ENCODE results near the gene AFAP1.

AFAP1 gene

DNA sequence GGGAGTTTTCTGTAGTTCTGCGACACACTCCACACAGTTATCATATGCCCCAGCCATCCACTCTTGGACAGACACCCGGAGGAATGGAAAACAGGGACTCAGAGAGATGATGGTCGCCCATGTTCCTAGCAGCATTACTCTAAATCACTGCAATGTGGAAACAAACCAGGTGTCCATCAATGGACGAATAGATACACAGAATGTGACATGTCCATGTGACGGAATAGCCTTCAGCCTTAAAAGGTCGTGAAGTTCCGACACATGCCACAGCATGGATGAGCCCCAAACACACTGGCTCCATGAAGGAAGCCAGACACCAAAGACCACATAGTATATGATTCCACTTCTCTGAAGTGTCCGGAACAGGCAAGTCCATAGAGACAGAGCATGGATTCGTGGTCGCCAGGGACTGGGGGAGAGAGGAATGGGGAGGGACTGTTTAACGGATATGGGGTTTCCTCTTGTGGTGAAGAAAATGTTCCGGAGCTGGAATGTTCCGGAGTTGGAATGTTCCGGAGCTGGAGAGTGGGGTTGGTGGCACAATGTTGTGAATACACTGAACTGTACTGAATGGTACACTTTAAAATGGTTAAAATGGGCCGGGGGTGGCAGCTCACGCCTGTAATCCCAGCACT lies 28.7 kb upstream of the AFAP1 start:
- DNase-seq = no peak

DNA sequence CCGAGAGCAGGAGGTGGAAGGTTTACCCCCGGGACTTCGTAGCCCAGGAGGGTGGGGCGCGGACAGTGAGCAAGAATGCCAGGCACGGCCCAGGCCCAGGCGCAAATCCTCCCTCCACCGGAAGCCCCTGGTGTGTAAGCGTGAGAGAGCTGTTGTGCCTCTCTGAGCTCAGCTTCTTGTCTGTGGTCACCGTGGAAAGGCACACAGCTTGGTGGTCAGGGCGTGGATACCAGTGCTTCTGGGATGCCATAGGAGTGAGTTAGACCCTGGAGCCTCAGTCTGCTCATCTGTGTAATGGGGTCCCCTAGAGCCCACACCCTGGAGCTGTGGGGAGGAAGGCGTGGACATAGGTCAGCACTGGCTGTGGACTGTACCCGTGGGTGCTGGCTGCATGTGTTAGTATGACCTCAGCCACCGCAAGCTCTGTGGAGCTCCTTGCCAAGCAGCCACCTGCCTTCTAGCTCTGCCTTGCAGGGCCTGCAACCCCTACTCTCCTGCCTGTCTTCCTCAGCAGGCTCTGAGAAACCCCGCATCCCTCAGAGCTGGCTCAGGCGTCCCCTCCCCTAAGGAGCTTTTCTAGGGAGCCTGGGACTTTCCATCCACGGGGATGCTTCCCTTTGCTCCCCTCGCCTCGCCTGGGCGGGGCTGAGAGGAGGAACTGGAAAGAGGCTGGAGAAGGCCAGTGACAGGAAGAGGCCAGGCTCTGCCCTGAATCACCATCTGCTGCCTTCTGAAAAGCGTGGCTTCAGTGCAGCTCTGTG lies 28.0 kb upstream of the AFAP1 start:
- no peak for DNase-seq

DNA sequence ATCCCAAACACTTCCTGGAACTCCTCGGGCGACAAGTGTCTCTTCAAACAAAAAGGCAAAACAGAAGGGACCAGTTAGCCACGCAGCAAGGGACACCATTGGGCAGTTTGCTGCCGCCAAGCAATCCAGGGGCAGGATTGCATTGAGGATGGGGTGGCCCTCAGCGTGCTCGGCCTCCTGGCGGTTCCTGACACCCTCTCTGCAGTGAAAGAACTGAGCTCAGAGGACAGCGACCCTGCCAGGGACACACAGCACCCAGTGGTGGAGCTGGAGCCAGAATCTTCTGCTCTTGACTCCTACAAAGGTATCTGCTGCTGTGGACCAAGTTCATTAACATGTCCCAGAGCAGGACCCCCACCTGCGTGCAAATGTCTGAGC lies 27.4 kb upstream of the AFAP1 start:
- no peak for DNase-seq

DNA sequence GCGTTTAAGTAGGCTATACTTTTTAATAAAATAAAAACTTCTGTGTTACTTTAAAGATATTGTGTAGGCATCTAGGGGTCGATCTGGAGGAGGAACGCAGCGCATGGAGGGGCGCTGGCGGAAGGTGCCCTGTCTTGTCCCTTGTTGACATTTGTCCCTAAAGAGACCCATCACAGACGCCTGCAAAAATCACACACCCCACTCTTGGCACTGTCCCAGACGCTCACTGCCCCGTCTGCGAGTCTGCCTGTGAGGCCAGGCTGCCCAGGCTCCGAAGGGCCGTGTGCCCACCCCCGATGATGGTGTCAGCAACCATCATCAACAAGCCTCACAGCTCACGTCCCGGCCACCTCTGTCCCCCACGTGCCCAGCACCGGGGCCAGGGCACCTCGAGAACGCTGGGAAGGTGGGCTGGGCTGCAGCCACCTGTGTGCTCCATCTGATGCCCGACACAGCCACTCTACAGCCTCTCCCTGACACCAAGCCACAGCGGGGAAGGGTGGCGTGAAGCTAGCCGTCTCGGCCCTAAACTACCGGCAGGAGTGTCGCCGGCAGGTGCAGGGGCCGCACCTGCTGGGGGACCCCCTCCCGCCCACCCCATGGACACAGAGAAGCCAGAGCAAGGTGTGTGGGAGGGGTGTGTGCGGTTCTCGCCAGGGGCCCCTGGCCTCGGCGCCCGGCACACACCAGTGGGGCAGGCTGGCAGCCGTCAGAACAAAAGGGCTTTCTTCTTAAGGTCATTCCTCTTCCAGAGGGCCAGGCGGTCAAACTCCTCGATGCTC lies 26.8 kb upstream of the AFAP1 start:
- DNase-seq = no peak

DNA sequence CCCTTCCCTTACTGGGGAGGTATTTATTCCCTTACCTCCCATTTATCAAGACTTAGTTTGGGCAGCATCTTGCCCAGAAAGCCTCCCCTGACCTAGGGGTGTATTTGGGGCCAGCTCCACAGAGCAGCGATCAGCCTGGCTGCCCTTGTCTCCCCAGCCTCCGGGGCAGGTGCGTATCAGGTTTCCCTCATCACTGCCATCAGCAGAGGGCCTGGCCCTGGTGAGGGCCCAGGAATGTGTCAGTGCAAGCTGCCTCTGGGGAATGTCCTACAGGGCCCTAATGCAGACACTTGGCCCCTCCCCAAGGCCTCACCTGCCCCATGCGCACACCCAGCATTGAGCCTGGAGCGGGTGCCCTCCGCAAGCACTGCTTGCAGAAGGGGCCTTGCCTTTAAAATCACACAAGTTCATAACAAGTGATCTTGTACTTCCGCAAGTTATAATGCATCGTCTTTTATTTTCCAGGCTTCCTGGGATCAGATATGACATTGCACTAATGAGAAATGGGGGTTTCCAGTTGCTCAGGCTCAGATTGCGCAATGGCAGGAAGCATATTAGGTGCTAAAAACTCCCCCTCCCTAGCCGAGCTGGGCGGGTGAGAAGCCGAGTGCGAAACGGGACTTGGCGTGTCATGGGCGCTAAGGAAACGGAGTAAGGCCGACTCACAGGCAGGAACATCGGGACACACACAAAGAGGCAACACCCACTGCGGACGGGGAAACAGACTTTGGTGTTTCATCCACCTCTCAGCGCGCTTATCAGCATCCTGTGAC lies 25.4 kb upstream of the AFAP1 start:
- DNase-seq = no peak

DNA sequence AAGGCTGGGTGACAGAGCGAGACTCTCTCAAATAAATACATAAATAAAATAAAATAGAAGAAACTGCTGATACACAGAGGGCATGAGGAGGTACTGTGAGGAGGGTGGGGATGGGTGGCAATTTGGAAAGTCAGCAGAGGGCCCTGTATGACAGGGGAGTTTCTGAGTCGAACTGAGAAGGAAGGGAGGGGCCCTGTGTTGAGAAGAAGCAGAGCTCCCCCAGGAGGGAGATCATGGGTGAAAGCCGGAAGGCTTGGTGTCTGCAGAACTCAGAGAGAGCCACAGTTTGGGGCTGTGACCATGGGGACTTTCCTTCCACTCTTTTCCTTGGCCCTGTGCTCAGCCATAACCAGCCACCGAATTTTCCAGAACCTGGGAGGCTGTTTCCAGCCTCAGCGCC lies 24.8 kb upstream of the AFAP1 start:
- no peak for DNase-seq

DNA sequence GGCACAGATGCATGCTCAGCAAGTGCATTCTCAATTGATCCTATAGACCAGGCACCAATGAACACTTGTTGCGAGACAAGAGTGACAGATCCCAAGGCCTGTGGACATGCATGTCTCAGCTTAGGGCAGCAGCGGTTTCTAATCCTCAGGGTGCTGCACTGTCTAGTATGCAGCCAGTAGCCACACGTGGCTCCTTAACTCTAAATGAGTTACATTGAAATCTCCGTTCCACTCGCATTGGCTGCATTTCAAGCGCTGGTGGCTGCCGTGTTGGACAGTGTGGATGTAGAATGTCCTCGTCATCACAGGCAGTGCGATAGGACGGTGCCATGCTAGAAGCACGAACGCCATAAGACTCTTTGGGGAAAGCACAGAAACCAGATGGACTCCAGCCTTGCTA lies 24.0 kb upstream of the AFAP1 start:
- no peak for DNase-seq

DNA sequence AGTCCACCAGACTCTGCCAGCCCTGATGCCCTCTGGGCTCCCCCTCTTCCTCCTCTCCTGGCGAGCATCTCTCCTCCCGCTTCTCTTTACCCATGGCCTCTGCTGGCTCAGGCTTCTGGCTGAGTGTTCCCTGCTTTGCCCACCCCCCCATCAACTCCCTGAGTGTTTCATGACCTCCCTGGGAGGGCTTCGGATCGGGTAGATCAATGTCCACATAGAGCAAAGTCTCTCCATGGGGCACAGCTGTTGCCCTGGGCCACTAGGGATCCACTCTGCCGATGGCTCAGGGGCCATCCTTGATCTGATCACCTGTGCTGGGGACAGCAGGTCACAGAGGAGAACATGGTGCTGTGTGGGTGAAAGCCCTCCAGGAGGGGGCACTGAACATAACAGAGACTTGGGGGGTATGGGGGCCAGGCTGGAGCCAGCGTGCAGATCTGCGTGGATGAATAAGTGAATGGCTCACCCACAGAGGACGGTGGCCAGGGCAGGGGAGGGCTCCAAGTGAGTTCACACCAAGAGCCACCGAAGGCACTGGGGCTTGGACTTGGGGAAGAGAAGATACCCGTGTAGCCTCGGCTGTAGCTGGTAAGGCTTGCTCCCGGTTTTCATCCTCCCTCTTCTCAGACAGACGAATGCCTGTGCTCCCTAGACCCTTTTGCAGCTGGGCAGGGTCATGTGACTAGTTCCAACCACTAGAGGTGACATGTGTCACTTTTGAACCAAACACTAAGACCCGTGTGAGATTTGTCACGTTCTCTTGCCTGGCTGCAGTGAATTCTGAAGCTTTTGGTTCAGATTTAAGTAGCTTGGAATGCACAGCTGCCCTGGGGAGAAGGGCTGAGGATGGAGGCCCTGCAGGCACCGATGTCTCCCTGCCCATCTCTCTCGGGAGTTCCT lies 23.2 kb upstream of the AFAP1 start:
- no peak for DNase-seq

DNA sequence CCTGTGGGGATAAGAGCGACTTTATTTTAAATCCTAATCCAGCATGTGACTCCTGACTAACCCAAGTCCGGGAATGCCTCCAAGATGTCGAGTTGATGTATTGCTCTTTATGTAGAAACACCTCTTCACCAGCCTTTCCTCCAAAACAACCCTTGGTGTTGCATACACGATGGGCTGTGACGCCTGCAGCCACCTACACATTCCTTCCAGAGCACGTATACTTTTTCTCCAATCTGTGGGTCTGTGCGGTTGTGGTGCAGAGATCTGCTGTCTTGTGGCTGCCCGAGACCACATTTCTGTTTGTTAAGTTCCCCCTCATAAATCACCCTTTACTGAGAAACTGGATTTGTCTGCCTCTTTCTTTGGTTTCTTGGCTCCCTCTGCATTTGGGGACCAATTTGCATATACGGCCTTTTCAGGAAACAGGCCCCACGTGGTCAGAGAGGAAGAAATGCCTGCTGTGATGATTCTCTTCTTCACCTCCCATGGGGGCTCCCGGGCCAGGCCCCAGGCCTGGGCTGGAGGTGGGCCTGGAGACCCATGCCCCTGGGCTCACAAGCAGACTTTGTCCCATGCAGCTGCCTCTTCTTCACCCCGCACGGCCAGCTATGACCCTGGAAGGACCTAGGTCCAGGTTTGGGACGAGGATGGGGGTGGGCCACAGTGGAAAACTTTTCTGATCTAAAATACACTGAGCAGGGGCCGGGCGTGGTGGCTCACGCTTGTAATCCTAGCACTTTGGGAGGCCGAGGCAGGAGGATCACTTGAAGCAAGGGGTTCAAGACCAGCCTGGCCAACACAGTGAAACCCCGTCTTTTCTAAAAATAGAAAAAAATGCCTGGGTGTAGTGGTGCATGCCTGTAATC lies 21.4 kb upstream of the AFAP1 start:
- DNase-seq = no peak

DNA sequence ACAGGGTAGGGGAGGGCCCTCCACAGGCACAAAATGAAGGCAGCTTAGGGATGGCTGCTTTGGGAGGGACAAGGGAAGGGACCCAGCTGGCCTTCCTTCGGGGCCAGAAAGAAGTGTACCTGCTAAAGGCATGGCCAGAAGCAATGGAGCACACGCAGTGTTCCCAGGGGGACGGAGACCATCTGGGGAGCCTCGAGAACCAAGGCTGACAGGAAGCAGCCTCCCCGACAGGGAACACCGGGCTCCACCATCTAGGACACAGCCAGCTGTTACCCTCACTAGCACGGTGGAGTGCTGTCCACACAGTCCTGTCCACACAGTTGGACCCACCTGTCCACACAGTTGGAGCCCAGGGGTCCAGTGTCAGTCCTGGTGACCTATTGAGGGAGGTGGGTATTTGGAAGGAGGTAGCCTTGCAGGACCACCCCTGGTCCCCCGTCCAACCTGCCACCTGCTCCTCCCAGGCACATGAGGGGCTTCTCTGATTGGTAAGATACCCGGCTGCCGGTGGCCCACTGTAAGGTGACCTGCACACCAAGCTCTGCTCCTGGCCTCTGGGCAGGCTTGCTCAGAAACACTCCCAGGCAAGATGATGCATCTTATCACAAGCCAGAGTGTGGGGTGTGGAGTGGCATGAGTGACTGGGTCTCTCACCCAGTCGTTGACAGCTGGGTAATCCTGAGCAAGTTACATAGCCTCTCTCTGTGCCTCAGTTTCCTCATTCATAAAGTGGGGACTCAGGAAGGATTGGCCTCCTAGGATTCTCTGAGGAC lies 20.5 kb upstream of the AFAP1 start:
- no peak for DNase-seq

DNA sequence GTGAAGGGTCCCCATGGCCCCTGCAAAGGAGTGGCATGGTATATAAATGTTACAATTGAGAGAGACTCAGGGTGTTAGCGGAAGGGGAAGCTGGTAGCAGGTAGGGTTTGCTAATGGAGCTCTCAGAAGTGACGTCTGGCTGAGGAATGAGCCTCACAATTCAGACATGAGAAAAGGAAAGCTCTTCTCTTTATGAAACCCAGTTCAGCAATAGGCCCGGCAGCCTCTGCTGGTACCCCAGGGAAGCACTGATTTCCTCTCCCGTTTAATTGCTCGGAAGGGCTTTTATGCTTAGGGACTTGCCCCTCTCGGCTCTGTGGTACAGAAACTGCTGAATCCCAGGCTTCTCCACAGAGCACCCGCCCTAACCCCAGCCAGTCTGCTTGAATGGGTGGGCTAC lies 19.4 kb upstream of the AFAP1 start:
- no peak for DNase-seq

DNA sequence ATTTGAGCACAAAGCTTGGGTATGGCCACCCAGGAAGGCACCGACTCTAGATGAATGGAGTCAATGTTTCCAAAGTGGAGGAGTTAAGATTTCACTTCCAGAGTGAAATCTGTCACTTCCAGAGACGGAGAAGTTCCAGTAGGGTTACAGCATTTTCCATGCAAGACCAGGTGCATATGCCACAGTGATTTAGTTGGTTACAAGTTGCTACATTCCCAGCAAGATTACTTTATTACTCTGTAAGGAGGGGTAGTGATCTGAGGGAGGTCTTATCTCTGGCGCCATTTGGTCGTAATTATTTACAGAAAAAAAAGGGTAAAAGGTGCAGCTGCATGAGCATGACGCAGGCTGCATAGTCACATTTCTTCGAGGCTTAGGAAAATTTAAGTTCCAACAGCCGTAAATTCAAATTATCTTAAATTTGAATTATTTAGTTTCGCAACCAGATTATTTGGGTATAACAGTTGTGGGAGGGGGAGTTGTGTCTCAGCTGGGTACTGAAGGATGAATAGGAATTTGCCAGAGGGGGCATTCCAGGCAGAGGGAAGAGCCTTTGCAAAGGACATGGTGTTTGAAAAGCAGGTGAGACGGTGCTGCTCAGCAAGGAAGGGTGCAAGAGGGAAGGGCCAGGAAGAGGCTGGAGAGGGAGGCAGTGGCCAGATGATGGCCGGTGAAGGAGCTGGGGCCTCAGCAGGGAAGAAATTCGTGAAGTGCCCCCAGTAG lies 17.4 kb upstream of the AFAP1 start:
- DNase-seq = no peak

DNA sequence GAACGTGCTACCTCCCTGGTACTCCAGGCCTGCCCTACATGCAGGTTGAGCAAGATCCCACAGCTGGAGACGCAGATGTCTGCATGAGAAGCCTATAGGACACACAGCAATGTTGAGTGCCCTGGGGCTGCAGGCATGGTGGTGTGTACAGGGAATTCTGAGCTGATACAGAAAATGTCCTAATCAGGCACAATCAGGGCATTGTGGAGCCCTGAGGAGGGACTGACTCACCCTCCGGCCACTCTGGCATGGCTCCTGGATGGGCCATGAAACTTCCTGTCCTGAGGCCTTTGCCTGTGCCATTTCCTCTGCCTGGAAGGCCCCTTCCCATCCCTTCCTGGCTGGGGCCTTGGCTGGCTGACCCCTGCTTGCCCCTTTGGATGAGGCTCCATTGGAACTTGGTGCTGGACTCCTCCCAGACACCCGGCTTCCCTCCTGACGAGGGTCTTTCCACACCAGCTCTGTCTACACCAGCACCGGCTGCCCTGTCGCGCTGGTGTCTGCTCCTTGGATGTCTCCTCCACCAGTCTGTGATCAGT lies 16.7 kb upstream of the AFAP1 start:
- DNase-seq = no peak

DNA sequence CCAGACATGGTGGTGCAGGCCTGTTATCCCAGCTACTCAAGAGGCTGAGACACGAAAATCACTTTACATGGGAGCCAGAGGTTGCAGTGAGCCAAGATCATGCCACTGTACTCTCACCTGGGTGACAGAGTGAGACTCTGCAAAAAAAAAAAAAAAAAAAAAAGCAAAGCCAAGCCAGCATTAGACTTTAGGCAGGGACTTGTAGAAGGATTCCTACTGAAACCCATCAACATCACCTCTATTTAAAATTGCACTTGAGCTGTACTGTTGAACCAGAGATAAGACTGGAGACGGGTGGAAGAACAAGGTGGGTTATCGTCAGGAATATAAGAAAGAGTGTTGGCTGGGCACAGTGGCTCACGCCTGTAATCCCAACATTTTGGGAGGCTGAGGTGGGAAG lies 15.7 kb upstream of the AFAP1 start:
- DNase-seq = no peak

DNA sequence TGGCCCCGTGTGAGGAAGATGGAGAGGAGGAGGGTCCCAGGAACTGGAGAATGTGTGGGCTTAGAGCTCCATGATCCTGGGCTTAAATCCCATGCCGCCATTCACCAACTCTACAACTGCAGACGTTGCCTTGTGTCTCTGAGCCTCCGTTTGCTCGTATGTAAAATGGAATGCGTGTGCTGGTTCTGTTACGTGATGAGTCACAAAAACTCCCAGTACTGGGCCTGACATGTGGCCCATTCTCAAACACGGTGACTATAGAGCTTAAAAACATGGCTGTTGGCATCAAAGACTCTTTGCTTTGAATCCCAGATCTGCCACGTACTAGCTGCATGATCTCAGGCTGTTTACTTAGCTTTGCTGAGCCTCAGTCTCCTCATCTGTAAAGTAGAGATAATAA lies 13.0 kb upstream of the AFAP1 start:
- no peak for DNase-seq

DNA sequence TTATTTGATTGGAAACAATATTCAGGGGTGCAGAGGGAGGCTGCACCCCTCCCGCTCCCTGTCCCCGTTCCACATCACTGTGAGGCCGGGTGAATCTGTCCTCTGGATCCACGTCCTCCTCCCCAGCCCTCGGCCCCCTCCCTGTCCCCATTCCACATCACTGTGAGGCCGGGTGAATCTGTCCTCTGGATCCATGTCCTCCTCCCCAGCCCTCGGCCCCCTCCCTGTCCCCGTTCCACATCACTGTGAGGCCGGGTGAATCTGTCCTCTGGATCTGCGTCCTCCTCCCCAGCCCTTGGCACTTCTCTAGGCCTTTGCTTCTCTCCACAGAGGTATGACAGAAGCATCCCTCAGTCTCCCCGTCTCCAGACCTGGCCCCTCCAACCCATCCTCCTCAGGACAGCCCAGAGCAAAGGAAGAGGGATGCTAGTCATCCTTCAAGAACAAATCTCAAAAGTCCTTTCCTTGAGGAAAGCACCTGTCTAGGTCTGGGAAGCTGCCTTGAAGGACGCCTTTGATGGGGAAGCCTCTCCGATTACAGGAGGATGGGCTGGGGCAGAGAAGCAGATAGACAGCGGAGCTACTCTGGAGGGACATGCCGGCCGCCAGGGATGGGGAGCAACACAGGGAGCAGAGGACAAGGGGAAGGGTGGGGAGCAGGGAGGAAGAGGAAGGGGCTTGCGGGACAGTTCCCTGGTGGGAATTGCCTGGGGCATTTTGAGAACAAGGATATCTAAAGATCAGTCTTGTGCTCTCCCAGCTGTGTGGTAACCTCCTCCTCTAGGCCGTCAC lies 10.8 kb upstream of the AFAP1 start:
- DNase-seq = no peak

DNA sequence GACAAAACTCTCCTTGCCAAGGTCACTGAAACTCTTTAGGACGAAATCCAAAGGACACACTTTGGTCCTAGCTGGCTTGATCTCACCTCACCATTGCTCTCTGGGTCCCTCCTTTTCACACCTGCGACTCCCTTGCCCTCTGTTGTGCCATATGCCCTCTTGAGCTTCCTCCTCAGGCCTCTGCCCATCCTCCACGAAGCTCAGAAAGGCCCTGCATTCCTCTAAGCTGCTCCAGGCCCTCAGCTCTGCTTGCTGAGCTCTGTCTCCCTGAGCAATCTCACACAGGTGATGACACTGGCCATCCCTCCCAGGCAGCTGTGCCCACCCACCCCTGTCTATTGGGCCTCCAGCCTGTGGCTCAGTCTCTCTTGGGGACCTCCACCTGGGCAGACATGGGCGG lies 10.1 kb upstream of the AFAP1 start:
- DNase-seq = no peak

DNA sequence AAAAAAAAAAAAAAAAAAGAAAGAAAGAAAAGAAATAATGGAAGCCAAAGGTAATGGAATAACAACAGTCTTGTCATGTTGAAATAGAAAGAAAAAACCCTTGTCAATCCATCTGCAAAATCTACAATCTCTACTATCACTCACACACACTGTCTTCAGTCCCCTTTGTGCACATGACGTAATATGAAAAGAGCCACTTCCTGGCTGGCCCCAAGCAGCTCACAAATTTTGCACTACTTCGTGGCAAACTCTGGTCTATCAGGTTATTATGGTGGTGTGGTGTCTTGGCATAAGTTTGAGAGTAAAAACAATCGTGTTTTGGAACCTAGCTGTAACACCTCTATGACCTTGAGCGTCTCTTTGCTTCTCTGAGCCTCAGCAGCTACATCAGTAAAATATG lies 8.3 kb upstream of the AFAP1 start:
- DNase-seq = no peak
